SU-DHL-6 (cell line): ENCODE data around the gene STOML3.

Experiments
- H2AFZ ChIP-seq: fragments of 200-600 bp; sonication (generic); 2 replicates; pipeline ENCODE4 v1.6.1; 2014; ENCODE audit warnings: low read depth, mild to moderate bottlenecking, moderate library complexity, mixed read lengths, antibody characterized with exemption, low read length; ENCODE audit not compliant: severe bottlenecking
- H3F3A ChIP-seq: fragments of 200-600 bp; shearing (Covaris generic); 2 replicates; pipeline ENCODE4 v1.6.0; 2016; ENCODE audit warnings: antibody characterized with exemption, mild to moderate bottlenecking; ENCODE audit not compliant: insufficient read depth
- H3K27ac ChIP-seq: fragments of 200-600 bp; sonication (generic); 2 replicates; pipeline ENCODE4 v1.5.1; 2016; ENCODE audit warnings: low read depth, mild to moderate bottlenecking, low read length, moderate library complexity, mixed read lengths
- H3K27me3 ChIP-seq: fragments of 200-600 bp; sonication (generic), shearing (Covaris generic); 2 replicates; pipeline ENCODE4 v1.6.0; 2014; ENCODE audit warnings: mild to moderate bottlenecking, low read length
- H3K36me3 ChIP-seq: fragments of 200-600 bp; sonication (generic); 2 replicates; pipeline ENCODE4 v1.6.1; 2014; ENCODE audit warnings: mild to moderate bottlenecking, low read length, mixed read lengths
- H3K4me2 ChIP-seq: fragments of 300-600, 200-600 bp; shearing (Covaris generic), sonication (generic); 2 replicates; pipeline ENCODE4 v1.6.0; 2014; ENCODE audit warnings: low read length, low read depth, mild to moderate bottlenecking; ENCODE audit not compliant: poor library complexity, severe bottlenecking
- H3K4me3 ChIP-seq: fragments of 200-600 bp; sonication (generic); 2 replicates; pipeline ENCODE4 v1.5.1; 2014; ENCODE audit warnings: antibody characterized with exemption, low read length, mild to moderate bottlenecking, mixed read lengths; ENCODE audit not compliant: insufficient read depth, poor library complexity, severe bottlenecking
- H3K79me2 ChIP-seq: fragments of 200-600 bp; sonication (generic); 2 replicates; pipeline ENCODE4 v1.6.1; 2014; ENCODE audit warnings: mild to moderate bottlenecking, low read length, moderate library complexity; ENCODE audit not compliant: insufficient read depth
- H3K9ac ChIP-seq: fragments of 200-600 bp; sonication (generic); 2 replicates; pipeline ENCODE4 v1.7.0; 2014; ENCODE audit warnings: mild to moderate bottlenecking, low read length
- H3K9me2 ChIP-seq: fragments of 200-600 bp; sonication (generic); replicated peaks from 2 replicates; pipeline ENCODE4 v1.6.1; 2014; ENCODE audit warnings: low read length; ENCODE audit not compliant: insufficient read depth
- H3K9me3 ChIP-seq: fragments of 200-600 bp; sonication (generic); 2 replicates; pipeline ENCODE4 v1.6.1; 2014; ENCODE audit warnings: low read length, mixed read lengths; ENCODE audit not compliant: insufficient read depth
- H4K20me1 ChIP-seq: fragments of 200-600 bp; sonication (generic); 2 replicates; pipeline ENCODE4 v1.6.1; 2014; ENCODE audit warnings: low read depth, mild to moderate bottlenecking, antibody characterized with exemption, low read length, moderate library complexity, mixed read lengths
- EZH2phosphoT487 ChIP-seq: fragments of 200-600 bp; sonication (generic), shearing (Covaris generic); conservative IDR thresholded peaks from 2 replicates; pipeline ENCODE4 v1.6.1; 2018; ENCODE audit warnings: mild to moderate bottlenecking, antibody characterized with exemption, low read length, moderate library complexity, mixed read lengths
- TF ChIP-seq, protein P1 (sequence below): fragments of 200-600 bp; sonication (generic); IDR thresholded peaks from one replicate; pipeline ENCODE4 v1.5.1; 2017; ENCODE audit warnings: antibody characterized with exemption, mild to moderate bottlenecking, low read length, moderate library complexity; ENCODE audit not compliant: insufficient read depth, poor library complexity, severe bottlenecking

Gene STOML3

DNA sequence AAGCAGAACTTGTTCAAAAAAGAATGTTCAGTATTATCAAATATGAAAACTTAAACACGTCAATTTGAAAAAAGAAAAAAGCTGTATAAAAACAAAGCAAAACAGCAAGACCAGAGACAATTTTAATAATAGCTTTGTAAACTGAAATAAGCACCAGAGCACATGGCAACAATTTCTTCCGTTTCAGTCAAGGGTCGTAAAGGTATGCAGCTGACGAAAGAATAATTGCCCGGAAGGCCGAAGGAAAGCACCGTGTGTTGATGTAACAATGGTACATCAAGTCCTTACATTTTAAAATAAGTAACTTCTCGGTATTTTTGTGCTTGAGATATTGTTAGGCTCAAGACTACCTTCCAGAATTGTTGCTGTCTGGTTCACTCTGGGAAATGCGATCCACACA is 45.6 kb upstream of the STOML3 start:
- H3K79me2 ChIP-seq, result peaks cover 68% of the 10 kb centered on the region
- no peaks in the 10 kb centered on the region for H3K27me3 ChIP-seq
- no peak for TF ChIP-seq EZH2phosphoT487
- TF ChIP-seq, protein P1, sequence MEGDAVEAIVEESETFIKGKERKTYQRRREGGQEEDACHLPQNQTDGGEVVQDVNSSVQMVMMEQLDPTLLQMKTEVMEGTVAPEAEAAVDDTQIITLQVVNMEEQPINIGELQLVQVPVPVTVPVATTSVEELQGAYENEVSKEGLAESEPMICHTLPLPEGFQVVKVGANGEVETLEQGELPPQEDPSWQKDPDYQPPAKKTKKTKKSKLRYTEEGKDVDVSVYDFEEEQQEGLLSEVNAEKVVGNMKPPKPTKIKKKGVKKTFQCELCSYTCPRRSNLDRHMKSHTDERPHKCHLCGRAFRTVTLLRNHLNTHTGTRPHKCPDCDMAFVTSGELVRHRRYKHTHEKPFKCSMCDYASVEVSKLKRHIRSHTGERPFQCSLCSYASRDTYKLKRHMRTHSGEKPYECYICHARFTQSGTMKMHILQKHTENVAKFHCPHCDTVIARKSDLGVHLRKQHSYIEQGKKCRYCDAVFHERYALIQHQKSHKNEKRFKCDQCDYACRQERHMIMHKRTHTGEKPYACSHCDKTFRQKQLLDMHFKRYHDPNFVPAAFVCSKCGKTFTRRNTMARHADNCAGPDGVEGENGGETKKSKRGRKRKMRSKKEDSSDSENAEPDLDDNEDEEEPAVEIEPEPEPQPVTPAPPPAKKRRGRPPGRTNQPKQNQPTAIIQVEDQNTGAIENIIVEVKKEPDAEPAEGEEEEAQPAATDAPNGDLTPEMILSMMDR, result no peak
- peak overlapping the region; percentile 86 for H3K27ac ChIP-seq
- no peaks in the 10 kb centered on the region for H3K9me3 ChIP-seq
- H3K4me2 ChIP-seq, result peak overlapping the region; percentile 83
- no peak overlapping the region for H2AFZ ChIP-seq
- H3K4me3 ChIP-seq, result peak overlapping the region; percentile 96
- H3K9ac ChIP-seq, result peak overlapping the region; percentile 68
- H4K20me1 ChIP-seq, result no peaks in the 10 kb centered on the region
- peaks cover 6% of the 10 kb centered on the region for H3K36me3 ChIP-seq
- no peaks in the 10 kb centered on the region for H3K9me2 ChIP-seq
- H3F3A ChIP-seq, result peaks cover 18% of the 10 kb centered on the region; the same call in 1 of the 2 replicates

DNA sequence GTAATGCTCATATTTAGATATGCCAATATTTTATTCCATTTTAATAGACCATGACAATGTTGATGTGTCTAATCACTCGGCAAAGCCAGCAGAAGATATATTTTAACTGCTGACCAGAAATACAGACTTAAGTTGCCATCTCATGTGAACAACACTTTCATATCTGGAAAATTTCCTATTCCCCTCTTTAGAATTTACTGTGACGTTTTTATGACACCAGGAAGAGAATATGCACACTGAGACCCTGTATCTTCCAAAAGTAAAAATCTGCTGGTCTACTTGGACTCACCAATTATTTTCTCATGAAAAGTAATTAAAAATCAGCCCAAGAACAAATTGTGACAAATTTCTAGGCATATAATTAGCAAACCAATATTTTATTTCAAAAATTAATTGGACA is 45.2 kb upstream of the STOML3 start:
- Histone ChIP-seq H2AFZ (no peak overlapping the region), H3K9me3 (no peaks in the 10 kb centered on the region), H3K27ac (peak overlapping the region; percentile 86; the same call in 1 of the 2 replicates), H3K4me2 (peak overlapping the region; percentile 83), H3K79me2 (peaks cover 71% of the 10 kb centered on the region), H4K20me1 (no peaks in the 10 kb centered on the region), H3K27me3 (no peaks in the 10 kb centered on the region), H3K4me3 (peak overlapping the region; percentile 96), H3F3A (peaks cover 18% of the 10 kb centered on the region; the same call in 1 of the 2 replicates), H3K9me2 (no peaks in the 10 kb centered on the region), H3K36me3 (peaks cover 4% of the 10 kb centered on the region; the same call in 1 of the 2 replicates), H3K9ac (peak overlapping the region; percentile 68)
- TF ChIP-seq, protein P1, result no peak
- no peak for TF ChIP-seq EZH2phosphoT487

DNA sequence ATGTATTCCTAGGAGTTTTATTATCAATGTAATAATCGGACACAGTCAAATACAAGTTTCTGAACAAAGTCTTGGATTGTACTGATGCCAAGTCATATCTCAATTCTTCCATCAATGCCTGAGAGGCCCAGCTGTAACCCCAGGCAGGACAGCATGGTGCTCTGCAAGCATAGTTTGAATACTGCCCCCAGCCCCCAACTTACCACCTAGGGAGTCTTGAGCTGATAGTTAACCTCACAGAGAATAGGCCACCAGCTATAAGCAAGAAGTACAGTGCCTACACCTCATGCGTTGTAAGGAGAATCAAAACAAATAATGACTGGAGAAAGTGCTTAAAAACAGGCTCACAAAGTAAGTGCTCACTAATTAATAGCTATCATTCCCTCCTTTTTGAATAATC is 44.6 kb upstream of the STOML3 start:
- Histone ChIP-seq H3K27ac (no peak overlapping the region), H3K9me3 (no peaks in the 10 kb centered on the region), H3K9ac (peak overlapping the region; percentile 68), H4K20me1 (no peaks in the 10 kb centered on the region), H2AFZ (no peak overlapping the region), H3K4me3 (peak overlapping the region; percentile 96), H3K36me3 (peaks cover 6% of the 10 kb centered on the region; the same call in 1 of the 2 replicates), H3F3A (peaks cover 16% of the 10 kb centered on the region; the same call in 1 of the 2 replicates), H3K27me3 (no peaks in the 10 kb centered on the region), H3K4me2 (peak overlapping the region; percentile 83), H3K9me2 (no peaks in the 10 kb centered on the region), H3K79me2 (peaks cover 75% of the 10 kb centered on the region)
- no peak for TF ChIP-seq EZH2phosphoT487
- TF ChIP-seq, protein P1, result no peak
